Neural cell (in vitro differentiated cells): Measurements from ENCODE around the gene ARID3A. TPM values are rescaled to one million over a fixed set of nuclear protein-coding genes. Genes with fewer than 3 reads are reported as not detected.

ENCODE experiments used
- H2AFZ ChIP-seq: fragments of 200-600, 300-800 bp; sonication (generic), shearing (Covaris generic); 2 replicates; pipeline ENCODE4 v1.6.0; 2014; ENCODE audit warnings: low read depth, mild to moderate bottlenecking, antibody characterized with exemption, low read length, moderate library complexity
- H3F3A ChIP-seq: fragments of 200-600 bp; shearing (Covaris generic); 2 replicates; pipeline ENCODE4 v1.6.1; 2016; ENCODE audit warnings: mild to moderate bottlenecking, moderate library complexity, mixed read lengths, antibody characterized with exemption, low read length; ENCODE audit not compliant: insufficient read depth, poor library complexity, severe bottlenecking
- H3K27ac ChIP-seq: fragments of 200-600, 300-800 bp; sonication (generic), shearing (Covaris generic); 2 replicates; pipeline ENCODE4 v1.5.1; 2014; ENCODE audit warnings: mild to moderate bottlenecking, low read length, moderate library complexity
- H3K27me3 ChIP-seq: fragments of 300-800, 200-600 bp; sonication (generic), shearing (Covaris generic); 2 replicates; pipeline ENCODE4 v1.6.0; 2014; ENCODE audit warnings: mild to moderate bottlenecking, low read depth, low read length, moderate library complexity; ENCODE audit not compliant: insufficient read depth
- H3K36me3 ChIP-seq: fragments of 300-800, 200-600 bp; sonication (generic), shearing (Covaris generic); 2 replicates; pipeline ENCODE4 v1.5.1; 2014; ENCODE audit warnings: mild to moderate bottlenecking, antibody characterized with exemption, low read length, moderate library complexity; ENCODE audit not compliant: insufficient read depth
- H3K4me2 ChIP-seq: fragments of 300-800, 200-600 bp; sonication (generic), shearing (Covaris generic); 2 replicates; pipeline ENCODE4 v1.6.0; 2014; ENCODE audit warnings: mild to moderate bottlenecking, low read length
- H3K4me3 ChIP-seq: fragments of 300-800, 200-600 bp; sonication (generic), shearing (Covaris generic); 2 replicates; pipeline ENCODE4 v1.5.1; 2014; ENCODE audit warnings: mild to moderate bottlenecking, low read length, moderate library complexity
- H3K79me2 ChIP-seq: fragments of 200-600 bp; shearing (Covaris generic); replicated peaks from 2 replicates; pipeline ENCODE4 v1.6.0; 2014; ENCODE audit warnings: mild to moderate bottlenecking, low read length, moderate library complexity; ENCODE audit not compliant: insufficient read depth
- H3K9ac ChIP-seq: fragments of 300-800, 200-600 bp; sonication (generic), shearing (Covaris generic); 2 replicates; pipeline ENCODE4 v1.6.1; 2016; ENCODE audit warnings: mild to moderate bottlenecking, low read length, mixed read lengths
- H3K9me2 ChIP-seq: fragments of 200-600 bp; shearing (Covaris generic); 2 replicates; pipeline ENCODE4 v1.6.1; 2016; ENCODE audit warnings: mild to moderate bottlenecking, low read length, mixed read lengths; ENCODE audit not compliant: insufficient read depth
- H3K9me3 ChIP-seq: fragments of 200-600, 300-800 bp; sonication (generic), shearing (Covaris generic); 2 replicates; pipeline ENCODE4 v1.6.1; 2016; ENCODE audit warnings: mild to moderate bottlenecking, mixed run types, low read length, moderate library complexity, mixed read lengths
- H4K20me1 ChIP-seq: fragments of 200-600 bp; shearing (Covaris generic); 2 replicates; pipeline ENCODE4 v1.6.1; 2016; ENCODE audit warnings: mild to moderate bottlenecking, mixed run types; ENCODE audit not compliant: insufficient read depth
- CTCF ChIP-seq: fragments of 450-650 bp; IDR thresholded peaks from 2 replicates; pipeline ENCODE4 v1.5.1; 2014; ENCODE audit warnings: antibody characterized with exemption, mild to moderate bottlenecking, moderate library complexity; ENCODE audit not compliant: poor library complexity, severe bottlenecking
- EP300 ChIP-seq: fragments of 450-650 bp; conservative IDR thresholded peaks from 2 replicates; pipeline ENCODE4 v1.6.1; 2014; ENCODE audit warnings: antibody characterized with exemption, mild to moderate bottlenecking, moderate library complexity; ENCODE audit not compliant: poor library complexity, severe bottlenecking
- EZH2 ChIP-seq: fragments of 200-600, 300-800 bp; shearing (Covaris generic), sonication (generic); IDR thresholded peaks from 2 replicates; pipeline ENCODE4 v1.6.1; 2014; ENCODE audit warnings: antibody characterized with exemption, low read length, borderline replicate concordance, mild to moderate bottlenecking; ENCODE audit not compliant: insufficient read depth, poor library complexity, severe bottlenecking
- MXI1 ChIP-seq: fragments of 450-650 bp; conservative IDR thresholded peaks from 2 replicates; pipeline ENCODE4 v1.6.1; 2014; ENCODE audit warnings: antibody characterized with exemption, mild to moderate bottlenecking; ENCODE audit not compliant: poor library complexity, severe bottlenecking
- POLR2AphosphoS5 ChIP-seq: IDR thresholded peaks from 2 replicates; pipeline ENCODE4 v1.6.1; 2012
- RAD21 ChIP-seq: fragments of 450-650 bp; conservative IDR thresholded peaks from 2 replicates; pipeline ENCODE4 v1.6.1; 2014; ENCODE audit warnings: antibody characterized with exemption, mild to moderate bottlenecking, moderate library complexity
- REST ChIP-seq: IDR thresholded peaks from 2 replicates; pipeline ENCODE4 v1.6.1; 2012; ENCODE audit warnings: borderline replicate concordance
- SMC3 ChIP-seq: fragments of 450-650 bp; conservative IDR thresholded peaks from 2 replicates; pipeline ENCODE4 v1.6.1; 2014; ENCODE audit warnings: antibody characterized with exemption, mild to moderate bottlenecking, moderate library complexity; ENCODE audit not compliant: poor library complexity
- TAF1 ChIP-seq: IDR thresholded peaks from 2 replicates; pipeline ENCODE4 v1.6.1; 2012; ENCODE audit warnings: low read depth
- polyA plus RNA-seq: library from polyadenylated mRNA; depleted of rRNA; stranded (reverse); fragments of >200 nt; gene quantifications from 2 replicates; pipeline ENCODE4 v1.2.3, GENCODE V29; 2014

ARID3A gene
- polyA plus RNA-seq, 1 donor from 2014 or later = 11.4 TPM

- no peak overlapping the region for H3K9ac ChIP-seq
- no peaks in the 10 kb centered on the region for H3K79me2 ChIP-seq
- no peaks in the 10 kb centered on the region for H3K27me3 ChIP-seq
- H3K9me2 ChIP-seq = no peaks in the 10 kb centered on the region
- H2AFZ ChIP-seq = no peak overlapping the region
- H4K20me1 ChIP-seq = no peaks in the 10 kb centered on the region
- no peaks in the 10 kb centered on the region for H3K9me3 ChIP-seq
- no peaks in the 10 kb centered on the region for H3F3A ChIP-seq
- H3K4me3 ChIP-seq = no peak overlapping the region
- TF ChIP-seq RAD21 (no peak), SMC3 (no peak), CTCF (no peak), MXI1 (no peak), EP300 (no peak), POLR2AphosphoS5 (no peak), REST (no peak), TAF1 (no peak), EZH2 (no peak)
- no peak overlapping the region for H3K27ac ChIP-seq
- H3K4me2 ChIP-seq = no peak overlapping the region
- peaks cover 4% of the 10 kb centered on the region for H3K36me3 ChIP-seq
Observed at GRCh38 chr19:958967-959855, 33.4 kb downstream of the ARID3A start.

- Histone ChIP-seq H3K9me3 (no peaks in the 10 kb centered on the region), H3K9me2 (no peaks in the 10 kb centered on the region), H3K27ac (no peak overlapping the region), H4K20me1 (no peaks in the 10 kb centered on the region), H3K4me2 (no peak overlapping the region), H3K79me2 (no peaks in the 10 kb centered on the region), H3F3A (no peaks in the 10 kb centered on the region), H3K4me3 (no peak overlapping the region), H2AFZ (no peak overlapping the region), H3K27me3 (no peaks in the 10 kb centered on the region), H3K36me3 (peaks cover 12% of the 10 kb centered on the region), H3K9ac (no peak overlapping the region)
- TF ChIP-seq EZH2 (no peak), RAD21 (no peak), TAF1 (no peak), CTCF (no peak), EP300 (no peak), POLR2AphosphoS5 (no peak), SMC3 (no peak), MXI1 (no peak), REST (no peak)
Observed at GRCh38 chr19:960020-960419, 34.2 kb downstream of the ARID3A start.
